G401 (cell line): ENCODE results near the gene FGD5. TPM values are rescaled to one million over a fixed set of nuclear protein-coding genes. Genes with fewer than 3 reads are reported as not detected.

Experiments used
- DNase-seq: peaks from one replicate; pipeline ENCODE4 v3.0.0-alpha.2; 2015; ENCODE audit warnings: low spot score
- in situ Hi-C: cut with HindIII; loops from 2 replicates; pipeline ENCODE4 v1.10.0; 2016; ENCODE audit warnings: low sequenced_read_pairs, mixed read lengths
- total RNA-seq: library from RNA; depleted of rRNA; stranded (reverse); fragments of >200 nt; shearing (Covaris generic); gene quantifications from 2 replicates; pipeline ENCODE4 v1.2.3, GENCODE V29; 2014

Gene FGD5
- total RNA-seq, 1 experiment from 2014 or later: 0.58 TPM

DNA sequence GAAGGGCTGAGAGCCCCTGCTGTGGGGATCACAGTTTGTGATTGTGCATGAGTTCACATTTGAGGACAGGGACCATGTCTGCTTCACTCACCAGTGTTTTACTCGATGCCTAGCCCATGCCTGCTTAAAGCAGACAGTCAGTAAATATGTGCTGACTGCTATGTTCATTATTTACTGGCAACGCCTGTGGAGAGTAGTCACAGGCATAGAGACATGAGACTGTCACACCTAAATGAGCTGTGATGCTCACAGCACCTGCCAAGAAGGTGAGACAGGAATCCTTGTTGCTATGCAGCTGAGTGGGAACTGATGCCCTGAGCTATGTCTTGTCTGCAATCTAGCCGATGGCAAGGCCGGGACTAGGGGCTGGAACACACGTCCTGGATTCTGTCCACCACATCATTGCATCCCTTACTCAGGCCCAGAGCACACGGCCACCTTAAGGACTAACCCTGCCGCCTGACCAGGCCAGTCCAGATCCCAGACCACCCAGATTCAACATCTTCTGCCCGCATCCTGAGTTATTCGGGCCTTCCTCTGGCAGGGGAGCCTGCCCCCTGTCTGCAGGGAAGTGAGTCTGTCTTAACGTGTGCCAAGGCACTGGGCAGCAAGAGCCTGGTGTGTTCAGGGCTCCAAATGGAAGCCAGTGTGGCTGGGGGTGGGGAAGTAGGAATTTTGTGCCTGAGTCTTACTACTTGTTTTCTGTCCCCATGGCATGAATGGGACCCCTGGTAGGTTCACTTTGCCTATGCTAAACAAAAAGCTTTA lies 44.8 kb downstream of the FGD5 start:
- no peak for DNase-seq
- in situ Hi-C loops: no loop called here

DNA sequence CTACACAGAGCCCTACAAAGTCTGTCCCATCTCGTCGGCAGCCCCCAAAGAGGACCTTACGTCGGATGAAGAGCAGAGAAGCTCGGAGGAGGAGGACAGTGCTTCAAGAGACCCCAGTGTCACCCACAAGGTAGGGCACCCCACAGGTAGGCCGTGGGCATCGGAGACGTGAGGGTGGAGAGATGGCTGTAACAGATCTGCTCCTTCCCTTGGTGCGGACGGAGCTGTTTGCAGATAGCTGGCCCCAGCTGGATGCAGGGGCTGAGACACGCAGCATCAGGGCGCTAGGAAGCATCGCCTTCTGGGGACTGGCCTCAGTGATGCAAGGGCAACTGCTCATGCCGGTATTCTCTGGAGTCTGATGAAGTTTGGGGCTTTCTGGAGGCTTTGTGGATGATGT lies 45.4 kb downstream of the FGD5 start:
- in situ Hi-C loops: no loop called here
- no peak for DNase-seq

DNA sequence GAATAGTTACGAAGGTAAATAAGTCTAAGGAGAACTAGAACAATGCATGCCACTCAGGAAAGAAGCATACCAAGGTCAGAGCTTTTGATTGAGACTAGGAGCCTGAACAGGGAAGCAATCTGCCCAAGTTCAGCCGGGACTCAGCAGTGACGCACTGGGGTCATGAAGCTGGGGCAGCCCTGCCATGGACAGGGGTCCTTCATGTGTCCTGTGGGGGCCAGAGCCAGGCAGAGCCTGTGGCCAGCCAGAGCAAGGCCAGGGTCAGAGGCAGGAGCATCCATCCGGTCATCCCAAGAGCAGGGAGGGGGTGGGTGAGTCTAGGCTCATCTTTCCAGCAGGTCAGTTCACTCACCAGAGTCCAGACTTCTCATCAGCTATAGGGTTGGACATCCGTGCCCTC lies 47.9 kb downstream of the FGD5 start:
- no peak for DNase-seq
- in situ Hi-C loops: no loop called here

DNA sequence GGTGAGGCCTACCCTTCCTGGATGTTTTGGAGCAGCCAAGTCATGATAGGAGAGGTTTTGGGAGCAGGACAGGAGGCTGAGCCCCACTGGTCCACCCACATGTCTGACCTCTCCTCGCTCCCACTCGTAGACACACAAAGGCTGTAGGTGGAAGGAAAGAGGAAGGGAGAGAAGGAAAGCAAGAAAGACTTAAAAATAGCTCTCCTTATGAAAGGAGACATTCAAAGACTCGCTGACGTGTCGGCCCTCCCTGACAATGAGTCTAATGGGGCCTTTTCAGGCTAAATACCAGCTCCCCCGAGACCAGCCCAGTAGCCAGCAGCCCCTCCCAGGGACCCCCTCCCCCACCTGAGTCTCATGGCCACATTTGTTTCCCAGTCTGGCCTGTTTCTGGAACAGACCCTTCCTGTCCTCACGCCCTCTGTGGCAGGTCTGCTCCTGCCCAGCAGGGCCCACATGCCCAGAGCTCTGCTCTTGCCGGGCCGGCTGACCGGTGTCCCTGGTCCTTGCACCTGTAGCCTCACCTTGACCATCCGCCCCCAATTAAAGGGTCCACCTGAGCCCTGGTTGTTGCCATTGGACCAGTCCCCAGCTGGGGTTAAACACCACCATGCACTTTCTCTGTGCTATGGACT lies 49.3 kb downstream of the FGD5 start:
- in situ Hi-C loops: no loop called here
- DNase-seq: no peak

DNA sequence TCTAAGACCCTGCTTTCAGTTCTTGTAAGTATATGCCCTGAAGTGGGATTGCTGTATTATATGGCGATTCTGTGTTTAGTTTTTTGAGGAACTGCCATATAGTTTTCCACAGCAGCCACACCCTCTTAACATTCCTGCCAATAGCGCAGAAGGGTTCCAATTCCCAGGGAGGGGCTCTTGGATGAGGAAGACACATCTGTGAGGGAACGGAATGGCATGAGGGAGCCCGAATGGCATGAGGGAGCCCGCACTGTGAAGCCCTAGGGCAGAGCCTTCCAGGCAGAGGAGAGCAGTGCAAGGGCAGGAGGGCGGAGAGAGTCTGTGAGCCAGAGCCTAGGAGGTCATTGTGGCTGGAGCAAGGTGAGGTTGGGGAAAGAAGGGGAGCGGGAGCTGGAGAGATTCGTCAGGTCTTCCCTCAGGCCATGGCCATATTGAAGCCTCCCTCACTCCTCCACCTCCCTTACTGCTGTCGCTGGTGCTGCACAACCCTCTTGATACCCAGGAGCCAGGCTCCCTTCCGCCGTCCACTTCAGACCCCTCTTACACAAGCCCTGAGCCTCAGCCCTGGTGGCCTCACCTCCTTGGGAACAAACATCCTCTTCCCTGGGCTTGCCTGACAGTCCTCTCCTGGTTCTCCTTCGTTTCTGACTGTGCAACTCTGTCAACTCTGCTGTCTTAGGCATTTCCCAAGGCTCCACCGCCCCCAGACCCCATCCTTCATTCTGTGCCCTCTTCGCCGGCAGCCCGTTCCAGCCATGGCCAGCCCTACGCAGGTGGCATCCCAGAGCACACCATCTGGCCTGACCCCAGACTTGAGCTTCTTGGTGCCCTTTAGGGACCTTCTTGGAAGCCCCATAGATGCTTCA lies 51.4 kb downstream of the FGD5 start:
- DNase-seq: no peak
- in situ Hi-C loops: no loop called here

DNA sequence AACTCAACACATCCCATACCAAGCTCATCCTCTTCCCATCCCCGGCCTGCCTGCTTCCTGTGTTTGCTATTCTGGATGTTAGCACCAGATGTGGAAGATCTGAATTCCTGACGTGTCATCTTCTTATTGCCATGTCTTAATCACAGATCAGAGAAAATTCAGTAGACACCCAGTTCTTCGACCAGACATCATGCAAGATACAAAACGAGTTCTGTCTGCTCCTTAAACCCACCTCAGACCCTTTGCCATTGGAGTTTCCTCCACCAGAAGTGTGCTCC lies 52.0 kb downstream of the FGD5 start:
- DNase-seq: no peak
- in situ Hi-C loops: no loop called here

DNA sequence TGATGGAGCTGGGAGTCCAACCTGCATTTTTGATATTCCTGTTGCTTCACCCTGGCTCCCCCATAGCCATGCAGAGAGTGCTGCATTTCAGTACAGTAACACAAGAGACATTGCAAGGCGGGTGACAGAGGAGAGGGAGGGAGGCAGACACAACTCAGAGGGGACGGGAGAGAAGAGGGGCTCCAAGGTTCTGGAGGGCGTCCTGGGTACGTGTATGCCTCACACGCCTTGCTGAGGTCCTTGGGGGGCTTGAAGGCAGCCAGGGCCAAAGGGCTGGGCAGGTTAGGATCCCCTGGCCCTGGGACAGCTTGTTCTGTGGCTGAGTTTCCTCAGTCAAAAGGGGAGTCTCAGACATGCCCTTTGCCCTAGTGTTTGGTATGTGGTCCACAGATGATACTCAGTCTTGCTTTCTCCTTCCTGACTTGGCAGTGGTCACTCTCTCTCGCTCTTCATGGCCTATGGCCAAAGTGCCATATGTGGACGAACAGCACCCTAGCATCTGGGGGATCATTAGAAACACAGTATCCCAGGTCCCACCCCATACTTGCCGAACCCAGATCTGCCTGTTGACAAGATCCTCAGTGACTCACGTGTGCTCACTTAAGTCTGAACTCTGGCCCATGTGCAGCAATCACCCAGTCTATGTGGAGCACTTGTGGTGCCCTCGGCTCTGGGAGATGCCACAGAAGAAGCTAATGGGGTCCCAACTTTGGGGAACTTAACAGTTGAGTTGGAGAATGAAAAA lies 52.9 kb downstream of the FGD5 start:
- no peak for DNase-seq
- in situ Hi-C loops: no loop called here

DNA sequence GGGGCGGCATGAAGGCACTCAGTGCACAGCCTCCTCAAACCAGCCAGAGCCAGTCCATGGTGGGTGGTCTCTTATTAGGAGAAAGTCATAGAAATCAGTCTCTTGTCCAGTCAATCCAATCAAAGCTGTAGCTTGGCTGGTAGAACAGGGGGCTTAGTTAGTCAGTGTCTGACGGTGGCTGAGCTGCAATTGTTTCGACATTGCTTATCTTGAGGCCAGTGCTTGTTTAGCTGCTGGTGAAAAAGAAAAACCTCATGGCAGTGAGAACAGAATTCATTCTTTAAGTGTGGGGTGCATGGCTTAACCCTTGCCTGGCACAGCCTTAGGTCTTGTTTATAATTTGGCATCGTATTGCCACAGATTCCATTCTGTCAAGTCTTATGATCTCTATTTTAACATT lies 53.9 kb downstream of the FGD5 start:
- in situ Hi-C loops: no loop called here
- no peak for DNase-seq

DNA sequence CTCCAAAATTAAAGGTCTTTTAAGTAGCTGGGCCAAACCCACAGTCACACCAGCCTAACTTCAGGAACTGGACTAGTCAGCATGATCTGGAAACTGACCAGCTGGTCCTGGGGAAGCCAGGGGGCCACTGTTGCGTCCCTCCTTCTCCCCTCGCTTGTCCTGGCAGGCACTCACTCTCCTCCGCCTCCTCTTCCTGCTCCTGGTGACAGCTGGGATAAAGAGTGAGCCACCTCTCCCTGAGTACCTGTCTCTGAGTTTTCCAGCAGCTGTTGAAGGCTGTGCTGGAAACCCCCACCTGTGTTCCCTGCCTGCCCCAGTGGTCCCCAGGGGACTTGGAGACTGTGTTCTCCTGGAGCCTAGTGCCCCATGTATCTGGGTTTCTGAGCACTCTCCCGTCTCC lies 56.0 kb downstream of the FGD5 start:
- in situ Hi-C loops: no loop called here
- DNase-seq: no peak

DNA sequence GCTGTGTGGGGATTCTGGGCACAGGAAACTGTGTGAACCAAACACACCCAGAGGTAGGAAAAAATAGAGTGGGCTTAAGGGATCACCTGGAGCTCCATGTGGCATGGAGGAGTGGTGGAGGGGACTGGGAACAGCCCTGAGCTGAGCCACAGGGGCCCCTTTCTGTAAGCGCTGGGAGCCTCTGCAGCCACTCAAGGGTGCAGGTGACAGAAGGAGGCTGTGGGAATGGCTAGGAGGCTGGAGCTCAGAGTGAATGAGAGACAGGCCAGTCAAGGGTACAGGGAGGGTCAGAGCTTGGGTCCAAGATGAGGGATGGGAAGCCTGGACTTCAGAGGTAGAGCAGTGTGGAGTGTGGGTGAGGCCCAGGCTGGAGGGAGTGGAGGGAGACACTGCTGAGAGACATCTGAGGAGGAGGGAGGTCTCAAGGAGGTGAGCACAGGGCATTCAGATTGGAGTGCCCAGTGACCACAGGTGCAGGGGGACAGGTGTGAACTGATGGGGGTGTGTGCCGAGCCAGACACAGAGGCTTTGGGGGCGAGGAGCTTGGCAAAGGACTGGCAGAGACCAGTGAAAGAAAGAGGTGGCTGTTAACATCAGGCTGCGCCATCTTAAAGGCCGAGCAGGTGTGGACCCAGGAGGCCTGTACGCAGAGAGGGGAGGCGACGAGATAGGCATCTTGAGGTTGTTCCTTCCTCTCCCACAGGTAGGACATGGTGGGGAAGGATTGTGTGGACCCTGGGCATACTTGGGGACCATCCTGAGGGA lies 56.8 kb downstream of the FGD5 start:
- DNase-seq: no peak
- in situ Hi-C loops: no loop called here

DNA sequence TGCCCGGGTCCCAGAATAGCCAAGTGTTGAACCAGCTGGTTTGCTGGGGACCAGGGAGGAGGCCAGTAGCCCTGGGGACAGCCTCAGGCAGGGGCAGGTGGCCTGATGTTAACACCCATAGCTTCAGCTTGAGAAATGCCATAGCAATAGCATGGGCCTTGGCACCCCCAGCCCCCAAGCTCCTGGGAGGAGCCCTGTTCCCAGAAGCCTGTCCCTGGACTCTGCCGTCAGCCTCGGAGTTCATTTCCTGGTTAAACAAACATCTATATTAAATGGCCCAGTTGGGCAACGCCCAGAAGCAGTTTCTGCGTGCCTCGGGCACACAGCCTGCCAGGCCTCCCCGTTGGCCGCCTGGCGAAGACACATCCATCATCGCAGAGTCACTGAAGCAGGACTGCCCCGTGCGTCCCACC lies 58.2 kb downstream of the FGD5 start:
- in situ Hi-C loops: no loop called here
- no peak for DNase-seq

DNA sequence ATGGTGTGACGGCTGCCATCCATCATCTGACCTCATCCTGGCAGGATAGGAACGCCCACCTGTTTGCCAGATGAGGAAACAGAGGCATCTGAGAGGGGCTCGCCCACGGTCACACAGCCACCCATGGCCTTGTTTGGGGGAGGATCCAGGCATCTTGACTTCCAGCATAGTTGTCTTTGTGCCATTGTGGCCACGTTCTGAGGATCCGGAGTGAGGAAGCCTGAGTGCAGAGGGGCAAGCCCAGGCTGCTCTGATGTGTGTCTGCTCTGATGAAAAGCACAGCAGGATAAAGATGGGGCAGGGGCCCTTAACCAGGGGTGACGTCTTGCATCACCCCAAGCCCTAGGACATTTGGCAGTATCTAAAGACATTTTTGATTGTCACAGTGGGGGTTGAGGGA lies 58.7 kb downstream of the FGD5 start:
- in situ Hi-C loops: no loop called here

DNA sequence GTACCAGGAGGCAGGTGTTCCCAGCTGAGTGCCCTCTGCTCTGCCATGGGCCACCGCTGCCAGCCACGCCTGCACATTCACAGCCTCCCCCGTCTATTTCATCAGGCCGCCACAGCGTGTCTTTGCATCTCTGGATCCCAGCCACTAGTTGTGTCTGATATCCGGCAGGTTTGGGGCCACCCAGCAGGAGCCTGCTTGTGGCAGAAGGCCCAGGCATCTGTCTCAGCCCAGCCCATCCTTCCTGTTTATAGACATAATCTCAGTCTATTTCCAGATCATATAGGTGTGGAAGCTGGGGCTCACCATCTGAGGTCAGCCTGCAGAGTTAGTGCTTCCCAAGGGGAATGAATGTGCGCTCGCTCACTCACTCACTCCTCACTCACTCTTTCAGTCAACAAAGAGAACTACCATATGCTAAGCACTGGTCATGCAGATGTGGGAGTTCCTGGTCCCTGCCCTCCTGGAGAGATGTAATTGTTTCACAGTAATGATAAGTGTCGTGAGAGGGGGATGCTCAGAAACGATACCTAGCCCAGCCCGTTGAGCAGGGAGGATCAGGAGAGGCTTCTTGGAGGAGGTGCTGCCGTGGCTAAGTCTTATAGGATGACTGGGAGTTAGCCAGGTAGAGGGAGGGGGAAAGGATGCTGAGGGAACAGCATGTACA lies 60.6 kb downstream of the FGD5 start:
- in situ Hi-C loops: no loop called here
- DNase-seq: peak; percentile 6

More for the DNA sequence above, 58.7 kb downstream of the FGD5 start:
- DNase-seq: no peak

DNA sequence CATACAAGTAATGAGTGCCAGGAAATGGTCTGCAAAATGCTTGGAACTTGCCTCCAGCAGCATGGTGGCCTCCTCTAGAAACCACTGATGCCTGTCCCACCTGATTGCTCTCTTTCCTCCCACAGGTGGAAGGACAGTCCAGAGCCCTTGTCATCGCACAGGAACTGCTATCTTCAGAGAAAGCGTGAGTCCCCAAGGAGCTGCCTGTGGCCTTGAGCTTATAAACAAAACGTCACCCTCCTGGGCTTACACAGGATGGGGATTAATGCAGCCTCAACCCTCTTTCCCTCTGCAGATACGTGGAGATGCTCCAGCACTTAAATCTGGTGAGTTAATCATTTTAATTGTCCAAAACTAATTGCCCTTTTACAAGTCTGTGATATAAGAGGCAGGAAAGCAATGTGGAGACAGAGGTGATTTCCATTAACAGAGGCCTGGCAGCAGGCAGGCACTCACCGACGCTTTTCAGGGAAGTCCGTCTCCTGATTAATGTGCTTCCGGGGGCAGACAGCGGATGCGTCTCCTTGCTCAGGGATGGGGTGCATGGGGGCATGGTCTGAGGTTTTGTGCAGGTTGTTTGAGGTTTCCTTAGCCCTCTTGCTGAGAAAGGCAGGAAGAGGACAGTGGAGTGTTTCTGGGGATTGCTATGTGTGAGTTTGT lies 61.8 kb downstream of the FGD5 start:
- no peak for DNase-seq
- in situ Hi-C loops: no loop called here

DNA sequence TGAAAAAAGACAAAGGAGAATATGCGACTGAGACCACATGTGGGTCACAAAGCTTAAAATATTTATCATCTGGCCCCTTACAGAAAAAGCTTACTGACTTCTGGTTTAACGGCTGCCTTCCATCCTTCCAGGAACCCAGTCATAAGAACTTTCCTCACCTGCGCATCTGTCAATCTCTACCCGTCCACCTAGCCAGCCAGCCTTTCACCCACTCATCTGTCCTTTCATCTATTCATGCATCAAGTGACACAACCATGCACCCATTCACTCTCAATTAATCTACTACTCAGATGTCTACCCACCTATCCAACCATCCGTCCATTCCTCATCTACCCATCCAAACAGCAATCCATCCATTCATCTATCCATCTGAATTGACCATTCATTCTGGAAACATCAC lies 64.5 kb downstream of the FGD5 start:
- DNase-seq: no peak
- in situ Hi-C loops: no loop called here

DNA sequence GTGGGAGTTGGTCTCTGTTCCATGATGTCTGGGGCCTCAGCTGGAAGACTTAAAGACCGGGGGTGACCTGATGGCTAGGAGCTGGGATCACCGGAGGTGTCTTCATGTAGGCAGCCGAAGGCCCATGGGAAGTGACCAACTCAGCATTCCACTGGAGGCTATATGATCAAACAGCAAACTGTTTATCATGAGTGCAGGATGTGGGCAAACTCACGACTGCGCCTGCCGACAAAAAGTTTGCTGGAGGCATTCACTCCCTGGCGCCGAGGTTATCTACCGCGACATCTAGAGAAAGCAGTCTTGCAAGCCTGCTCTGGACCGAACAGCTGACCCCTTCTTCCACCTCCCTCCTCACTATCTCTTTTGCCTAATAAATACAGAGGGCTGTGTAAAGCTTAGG lies 65.9 kb downstream of the FGD5 start:
- DNase-seq: no peak
- in situ Hi-C loops: no loop called here

DNA sequence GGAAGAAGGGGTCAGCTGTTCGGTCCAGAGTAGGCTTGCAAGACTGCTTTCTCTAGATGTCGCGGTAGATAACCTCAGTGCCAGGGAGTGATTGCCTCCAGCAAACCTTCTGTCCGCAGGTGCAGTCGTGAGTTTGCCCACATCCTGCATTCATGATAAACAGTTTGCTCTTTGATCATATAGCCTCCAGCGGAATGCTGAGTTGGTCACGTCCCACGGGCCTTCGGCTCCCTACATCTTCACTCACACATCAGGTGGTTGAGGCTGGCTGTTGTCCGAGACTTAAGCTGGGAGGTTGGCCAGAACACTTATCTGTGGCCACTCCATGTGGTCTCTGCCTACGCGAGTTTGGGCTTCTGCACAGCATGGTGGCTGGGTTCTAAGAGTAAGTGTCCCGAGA lies 66.5 kb downstream of the FGD5 start:
- in situ Hi-C loops: no loop called here

DNA sequence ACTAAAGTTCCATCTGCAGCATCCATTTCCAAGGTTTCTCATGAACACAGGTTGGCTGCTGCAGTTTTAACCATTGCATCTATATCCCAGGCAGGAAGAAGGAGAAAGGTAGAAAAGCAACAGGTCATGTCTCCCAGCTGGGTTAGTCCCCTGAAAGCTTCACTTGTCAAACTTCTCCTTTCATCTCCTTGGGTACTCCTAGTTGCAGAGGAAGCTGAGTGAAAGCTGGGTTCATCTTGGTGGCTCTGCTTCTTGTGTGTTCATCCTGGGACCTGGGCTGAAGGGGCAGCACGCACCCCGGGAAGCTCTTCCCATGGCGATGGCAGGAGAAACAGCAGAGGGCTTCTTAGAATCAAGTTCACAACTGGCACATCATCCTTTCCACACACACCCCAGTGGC lies 67.3 kb downstream of the FGD5 start:
- DNase-seq: no peak
- in situ Hi-C loops: no loop called here

More for the DNA sequence above, 66.5 kb downstream of the FGD5 start:
- DNase-seq: no peak
